Thymus (tissue), 11 donors: ENCODE results near the gene OR2AG1. TPM values are rescaled to one million over a fixed set of nuclear protein-coding genes. Genes with fewer than 3 reads are reported as not detected.
"Not testable (repeated sequence)": the region's sequence is repeated elsewhere in the genome, so short reads cannot be mapped to it uniquely, and the experiment has no call there.

ENCODE experiments used
- DNase-seq, 9 donors: peaks; one replicate each; pipeline ENCODE4 v3.0.0-alpha.2; 2013; ENCODE audit warnings: low spot score in 9 of 9, low read depth in 6 of 9, missing footprints in 1 of 9
- H3K27ac ChIP-seq, 2 donors: one replicate each; pipeline ENCODE4 v1.5.1; 2013; ENCODE audit warnings: control low read depth in 1 of 2, low read depth in 1 of 2, low read length in 1 of 2, mild to moderate bottlenecking in 1 of 2, moderate library complexity in 1 of 2
- H3K27me3 ChIP-seq, 2 donors: one replicate each; pipeline ENCODE4 v1.5.1; 2013; ENCODE audit warnings: low read length in 1 of 2; ENCODE audit not compliant: control insufficient read depth in 2 of 2, insufficient read depth in 1 of 2
- H3K36me3 ChIP-seq, 2 donors: one replicate each; pipeline ENCODE4 v1.5.1; 2013; ENCODE audit warnings: low read length in 1 of 2, mild to moderate bottlenecking in 1 of 2, moderate library complexity in 1 of 2; ENCODE audit not compliant: control insufficient read depth in 2 of 2, insufficient read depth in 2 of 2
- H3K4me1 ChIP-seq, 2 donors: one replicate each; pipeline ENCODE4 v1.5.1; 2013; ENCODE audit warnings: low read length in 2 of 2; ENCODE audit not compliant: control insufficient read depth in 2 of 2, insufficient read depth in 2 of 2
- H3K4me3 ChIP-seq, 2 donors: one replicate each; pipeline ENCODE4 v1.5.1; 2013; ENCODE audit warnings: low read length in 2 of 2, control low read depth in 1 of 2, mild to moderate bottlenecking in 1 of 2
- H3K9me3 ChIP-seq, 2 donors: one replicate each; pipeline ENCODE4 v1.5.1; 2013; ENCODE audit warnings: low read length in 1 of 2, mild to moderate bottlenecking in 1 of 2; ENCODE audit not compliant: control insufficient read depth in 2 of 2, insufficient read depth in 1 of 2
- WGBS: extraction: QIAGEN DNeasy Blood & Tissue Kit; methylation state at CpG from one replicate; pipeline ENCODE4 v1.1.7; 2013; 5-methylcytosine and 5-hydroxymethylcytosine counted together
- polyA plus RNA-seq: library from polyadenylated mRNA; stranded (reverse); fragments of 200-250 nt; gene quantifications from one replicate; pipeline ENCODE4 v1.2.3, GENCODE V29; 2013
- total RNA-seq: library from RNA; stranded (reverse); fragments of 120-200 nt; gene quantifications from one replicate; pipeline ENCODE4 v1.2.4, GENCODE V29; 2013
- donor health status: healthy.

OR2AG1 gene
- total and polyA plus RNA-seq, 2 donors = 0.02 TPM; not detected in 1

GRCh38 chr11:6771926-6772893, 10.6 kb upstream of the OR2AG1 start, which contains the start of gene OR2AG2:
Gene OR2AG2 (minus strand): TSS chr11:6771976. CDS start chr11:6768957, 3,019 bp downstream.
- no peak for DNase-seq
- H3K27me3 ChIP-seq = no peaks in the 10 kb centered on the region
- no peak within 1 kb of the TSS for H3K27ac ChIP-seq
- no peaks in the 10 kb centered on the region for H3K4me1 ChIP-seq
- no peaks in the 10 kb centered on the region for H3K9me3 ChIP-seq
- no peak within 1 kb of the TSS for H3K4me3 ChIP-seq
- WGBS = 52% methylated on average over 4 of the region's 4 CpGs
- H3K36me3 ChIP-seq = no peaks in the 10 kb centered on the region

- no peak overlapping the region for H3K4me3 ChIP-seq
- no peaks in the 10 kb centered on the region for H3K9me3 ChIP-seq
These were observed 4.3 kb upstream of the OR2AG1 start for GRCh38 chr11:6778518-6778917.

GRCh38 chr11:6780829-6781228, 2.0 kb upstream of the OR2AG1 start:
- H3K27me3 ChIP-seq = no peaks in the 10 kb centered on the region
- no peaks in the 10 kb centered on the region for H3K4me1 ChIP-seq
- no peak for DNase-seq
- H3K9me3 ChIP-seq = no peaks in the 10 kb centered on the region
- no peak overlapping the region for H3K4me3 ChIP-seq
- H3K27ac ChIP-seq = no peak overlapping the region
- H3K36me3 ChIP-seq = no peaks in the 10 kb centered on the region

More at GRCh38 chr11:6778518-6778917, 4.3 kb upstream of the OR2AG1 start:
- Histone ChIP-seq H3K4me1 (no peaks in the 10 kb centered on the region), H3K36me3 (no peaks in the 10 kb centered on the region), H3K27me3 (no peaks in the 10 kb centered on the region), H3K27ac (no peak overlapping the region)
- no peak for DNase-seq

GRCh38 chr11:6790546-6790945, 7.7 kb downstream of the OR2AG1 start:
- no peaks in the 10 kb centered on the region for H3K27me3 ChIP-seq
- H3K27ac ChIP-seq = no peak overlapping the region
- H3K4me3 ChIP-seq = no peak overlapping the region
- H3K9me3 ChIP-seq = no peaks in the 10 kb centered on the region
- WGBS = 91% methylated on average over 2 of the region's 2 CpGs
- DNase-seq = no peak
- H3K36me3 ChIP-seq = no peaks in the 10 kb centered on the region
- H3K4me1 ChIP-seq = no peaks in the 10 kb centered on the region

GRCh38 chr11:6794639-6795038, 11.8 kb downstream of the OR2AG1 start:
- Histone ChIP-seq H3K9me3 (no peaks in the 10 kb centered on the region), H3K4me1 (no peaks in the 10 kb centered on the region), H3K27me3 (no peaks in the 10 kb centered on the region), H3K36me3 (no peaks in the 10 kb centered on the region), H3K4me3 (no peak overlapping the region), H3K27ac (no peak overlapping the region)
- WGBS = 92% methylated on average over 4 of the region's 4 CpGs
- DNase-seq = no peak

- H3K27me3 ChIP-seq = no peaks in the 10 kb centered on the region
These were observed 16.6 kb downstream of the OR2AG1 start, which contains the start of gene OR6A2 for GRCh38 chr11:6799402-6799801. Gene OR6A2 (minus strand): TSS chr11:6799689. CDS start chr11:6795708, 3,981 bp downstream.

GRCh38 chr11:6801075-6801474, 18.3 kb downstream of the OR2AG1 start:
- H3K9me3 ChIP-seq = not testable (repeated sequence)

More at GRCh38 chr11:6799402-6799801, 16.6 kb downstream of the OR2AG1 start, which contains the start of gene OR6A2:
- no peaks in the 10 kb centered on the region for H3K9me3 ChIP-seq
- DNase-seq = no peak
- no peaks in the 10 kb centered on the region for H3K4me1 ChIP-seq
- no peak within 1 kb of the TSS for H3K4me3 ChIP-seq
- no peaks in the 10 kb centered on the region for H3K36me3 ChIP-seq
- H3K27ac ChIP-seq = no peak within 1 kb of the TSS
- WGBS = 96% methylated on average over 1 of the region's 1 CpG

GRCh38 chr11:6812390-6813005, 29.7 kb downstream of the OR2AG1 start:
- 18% methylated on average over 6 of the region's 6 CpGs for WGBS

More at GRCh38 chr11:6801075-6801474, 18.3 kb downstream of the OR2AG1 start:
- not testable (repeated sequence) for H3K4me1 ChIP-seq, H3K36me3 ChIP-seq, H3K4me3 ChIP-seq, DNase-seq, H3K27ac ChIP-seq, H3K27me3 ChIP-seq

GRCh38 chr11:6813656-6814055, 30.8 kb downstream of the OR2AG1 start:
- no peak for DNase-seq
- WGBS = 84% methylated on average over 2 of the region's 2 CpGs
- no peaks in the 10 kb centered on the region for H3K4me1 ChIP-seq
- H3K9me3 ChIP-seq = peaks cover 1 to 6% of the 10 kb centered on the region in 2 donors
- H3K36me3 ChIP-seq = no peaks in the 10 kb centered on the region
- H3K4me3 ChIP-seq = no peak overlapping the region
- H3K27ac ChIP-seq = no peak overlapping the region
- H3K27me3 ChIP-seq = no peaks in the 10 kb centered on the region

More at GRCh38 chr11:6812390-6813005, 29.7 kb downstream of the OR2AG1 start:
- H3K36me3 ChIP-seq = no peaks in the 10 kb centered on the region
- no peaks in the 10 kb centered on the region for H3K27me3 ChIP-seq
- DNase-seq = peak in 8 of 9 donors; percentile 10 to 59 (median 30)
- no peak overlapping the region for H3K27ac ChIP-seq
- H3K4me1 ChIP-seq = no peaks in the 10 kb centered on the region
- no peak overlapping the region for H3K4me3 ChIP-seq
- peaks cover 0 to 1% of the 10 kb centered on the region in 2 donors for H3K9me3 ChIP-seq
